LNCAP (cell line): Measurements from ENCODE around the gene MAP3K20.

Experiments
- TF ChIP-seq, protein P1 (sequence below): fragments of 450-650 bp; IDR thresholded peaks from 2 replicates; pipeline ENCODE4 v1.5.1; 2017; ENCODE audit warnings: mild to moderate bottlenecking

The MAP3K20 gene

DNA sequence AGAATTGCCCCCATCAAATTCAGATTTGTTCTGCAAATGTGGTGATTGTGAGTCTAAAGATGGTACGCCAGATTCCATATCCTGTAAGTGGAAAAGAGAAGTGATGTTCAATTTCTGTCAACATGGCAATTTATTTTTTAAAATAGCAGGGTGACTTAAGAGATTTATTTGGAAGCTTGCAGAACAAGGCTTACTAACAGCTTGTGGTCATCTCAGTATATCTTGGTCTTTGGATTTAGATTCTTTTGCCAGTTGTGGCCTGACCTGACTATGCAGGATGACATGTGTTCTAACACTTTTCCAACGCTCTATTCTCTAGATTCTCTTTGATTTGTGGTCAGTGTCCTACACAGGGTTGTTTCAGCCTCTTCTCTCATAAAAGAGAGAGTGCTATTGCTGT, 74.4 kb downstream of the MAP3K20 start:
- TF ChIP-seq, protein P1, sequence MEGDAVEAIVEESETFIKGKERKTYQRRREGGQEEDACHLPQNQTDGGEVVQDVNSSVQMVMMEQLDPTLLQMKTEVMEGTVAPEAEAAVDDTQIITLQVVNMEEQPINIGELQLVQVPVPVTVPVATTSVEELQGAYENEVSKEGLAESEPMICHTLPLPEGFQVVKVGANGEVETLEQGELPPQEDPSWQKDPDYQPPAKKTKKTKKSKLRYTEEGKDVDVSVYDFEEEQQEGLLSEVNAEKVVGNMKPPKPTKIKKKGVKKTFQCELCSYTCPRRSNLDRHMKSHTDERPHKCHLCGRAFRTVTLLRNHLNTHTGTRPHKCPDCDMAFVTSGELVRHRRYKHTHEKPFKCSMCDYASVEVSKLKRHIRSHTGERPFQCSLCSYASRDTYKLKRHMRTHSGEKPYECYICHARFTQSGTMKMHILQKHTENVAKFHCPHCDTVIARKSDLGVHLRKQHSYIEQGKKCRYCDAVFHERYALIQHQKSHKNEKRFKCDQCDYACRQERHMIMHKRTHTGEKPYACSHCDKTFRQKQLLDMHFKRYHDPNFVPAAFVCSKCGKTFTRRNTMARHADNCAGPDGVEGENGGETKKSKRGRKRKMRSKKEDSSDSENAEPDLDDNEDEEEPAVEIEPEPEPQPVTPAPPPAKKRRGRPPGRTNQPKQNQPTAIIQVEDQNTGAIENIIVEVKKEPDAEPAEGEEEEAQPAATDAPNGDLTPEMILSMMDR = no peak

DNA sequence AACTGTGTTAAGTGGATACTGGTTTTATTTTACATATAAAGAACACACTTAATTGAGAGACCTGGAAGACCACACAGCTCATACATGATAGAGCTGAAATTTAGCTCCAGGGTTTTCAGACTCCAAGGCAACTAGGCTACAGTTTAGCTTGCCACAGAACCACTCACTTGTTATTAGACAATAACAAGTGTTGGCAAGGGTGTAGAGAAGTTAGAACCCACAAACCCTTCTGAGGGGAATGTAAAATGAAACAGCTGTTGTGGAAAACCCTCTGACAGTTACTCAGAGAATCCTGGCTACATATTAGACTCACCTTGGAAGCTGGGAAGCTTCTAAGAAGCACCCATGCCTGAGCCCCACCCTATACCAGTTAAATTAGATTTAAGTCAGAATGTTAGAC, 75.3 kb downstream of the MAP3K20 start:
- TF ChIP-seq, protein P1 = no peak

- TF ChIP-seq, protein P1 = no peak
Observed at GRCh38 chr2:173151671-173152401, 76.2 kb downstream of the MAP3K20 start.

- TF ChIP-seq, protein P1 = no peak
Observed at GRCh38 chr2:173153301-173153885, 77.7 kb downstream of the MAP3K20 start.

DNA sequence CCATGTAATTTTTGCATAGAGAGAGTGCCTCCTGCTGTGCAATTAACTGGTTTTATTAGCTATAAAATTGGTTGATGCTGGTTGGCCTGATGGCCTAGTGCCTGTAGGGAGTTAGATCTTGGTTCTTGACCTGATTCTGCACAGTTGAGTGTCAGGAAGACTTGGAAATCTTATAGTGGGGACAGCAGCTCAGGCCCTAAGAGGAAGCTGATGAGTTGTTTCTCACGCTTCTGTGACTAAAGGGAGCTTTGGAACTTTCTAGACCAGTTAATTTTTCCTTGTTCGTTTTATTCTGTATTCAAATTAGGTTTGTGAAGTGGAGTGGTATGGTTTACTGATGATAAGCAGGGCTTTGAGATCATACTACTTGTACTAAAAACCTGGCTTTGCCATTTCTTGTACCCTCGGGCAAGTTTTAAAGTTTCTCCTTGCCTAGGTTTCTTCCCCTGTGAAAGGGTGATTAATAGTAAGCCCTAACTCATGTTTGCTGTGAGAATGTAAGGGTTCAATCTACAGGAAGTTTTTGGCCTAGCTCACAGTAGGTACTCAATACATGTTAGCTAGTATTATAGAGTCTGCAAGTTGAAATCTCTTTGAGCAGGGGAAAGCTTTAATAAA, 82.1 kb downstream of the MAP3K20 start:
- TF ChIP-seq, protein P1 = no peak; the same call in 1 of the 2 replicates

DNA sequence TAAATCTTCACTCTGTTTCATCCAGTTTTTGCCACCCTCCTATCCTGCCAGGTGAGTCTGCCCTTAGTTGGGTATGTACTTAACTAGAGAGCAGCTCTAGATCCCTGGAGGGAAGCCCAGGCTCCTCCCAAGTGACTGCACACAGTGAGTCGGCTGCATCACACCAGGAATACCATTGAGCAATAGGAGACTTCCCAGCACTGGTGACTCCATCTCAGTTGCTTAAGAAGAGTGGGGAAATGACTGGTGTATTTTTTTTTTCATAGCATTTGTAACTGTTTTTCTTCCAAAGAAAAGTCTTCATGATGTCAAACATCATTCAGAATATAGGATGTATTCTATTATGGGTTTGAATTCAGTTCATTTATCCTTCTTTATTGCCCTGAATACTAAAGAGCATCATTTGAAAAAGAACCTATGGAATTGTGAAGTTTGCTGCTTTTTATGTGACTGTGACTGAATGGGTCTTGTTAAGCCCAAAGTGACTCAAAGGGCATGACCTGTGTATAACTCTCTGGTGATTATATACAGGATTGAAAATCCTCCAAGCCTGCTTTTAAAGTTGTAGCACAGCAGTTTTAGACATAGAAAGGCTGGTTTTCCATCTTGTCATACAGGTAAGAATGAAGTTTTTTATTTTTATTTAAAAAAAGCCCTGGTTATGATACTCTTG, 84.3 kb downstream of the MAP3K20 start:
- TF ChIP-seq, protein P1 = no peak

DNA sequence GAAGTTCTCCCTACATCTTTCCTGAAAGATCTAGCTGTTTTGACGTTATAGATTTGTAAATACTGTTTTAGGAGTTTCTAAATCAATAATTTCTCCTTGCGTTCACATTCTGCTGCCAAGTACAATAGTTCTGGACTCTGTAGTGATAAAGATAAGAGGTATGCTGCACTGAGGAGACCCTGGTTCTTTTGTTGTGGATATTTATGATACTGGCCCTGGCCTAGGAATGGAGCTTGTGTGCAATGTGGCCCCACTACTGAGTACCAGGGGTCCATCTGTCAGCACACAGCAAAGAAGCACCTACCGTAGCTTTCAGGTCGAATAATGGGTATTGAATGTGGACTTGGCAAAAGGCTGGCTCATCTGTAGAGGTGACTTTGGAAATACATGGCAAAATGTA, 85.0 kb downstream of the MAP3K20 start:
- TF ChIP-seq, protein P1 = no peak
